Uterus (tissue), 2 donors: Measurements from ENCODE around the gene HS6ST3.

ENCODE experiments used
- CTCF ChIP-seq, 4 experiments: fragments of 200-600 bp in 2 of 4; fragments of 450-650 bp in 2 of 4; sonication (generic) in 2 of 4; IDR thresholded peaks; one replicate each; pipeline ENCODE4 v1.5.1; 2016 to 2019; ENCODE audit warnings: antibody characterized with exemption in 4 of 4, mild to moderate bottlenecking in 2 of 4, moderate library complexity in 1 of 4
- POLR2A ChIP-seq, 2 donors: fragments of 450-650 bp; IDR thresholded peaks; one replicate each; pipeline ENCODE4 v1.6.1; 2016; ENCODE audit warnings: antibody characterized with exemption in 2 of 2, mild to moderate bottlenecking in 1 of 2, moderate library complexity in 1 of 2

- TF ChIP-seq CTCF (IDR thresholded peaks at IDR 0.05) (no peak), POLR2A (IDR thresholded peaks at IDR 0.05) (no peak)
These were observed 721.1 kb downstream of the HS6ST3 start for GRCh38 chr13:96811049-96811448.
